ENCODE data around the gene STX7.

STX7 gene

DNA sequence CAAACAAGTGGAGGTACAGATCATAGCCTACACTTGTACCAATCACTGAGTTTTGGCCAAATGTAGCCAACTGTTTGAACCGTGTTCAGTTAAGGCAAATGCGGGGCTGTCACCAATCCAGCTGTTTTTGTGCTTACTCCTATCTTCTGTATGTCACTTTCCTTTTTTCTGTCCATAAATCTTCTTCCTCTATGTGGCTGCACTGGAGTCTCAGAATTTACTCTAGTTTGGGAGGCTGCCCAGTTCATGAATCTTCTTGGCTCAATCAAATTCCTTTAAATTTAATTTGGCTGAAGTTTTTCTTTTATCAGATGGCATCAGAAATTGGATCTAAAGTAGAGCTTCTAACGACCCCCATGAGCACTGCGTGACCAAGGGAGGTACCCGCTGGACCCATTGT, 11.7 kb upstream of the STX7 start:
- H3K4me3 ChIP-seq (ENCODE audit: low read depth, low read length), result no peak overlapping the region
- peaks cover 5% of the 10 kb centered on the region; the same call in 1 of the 2 replicates for H3K4me1 ChIP-seq (ENCODE audit: control insufficient read depth, insufficient read depth, low read length)
- TF ChIP-seq SETDB1 (IDR thresholded peaks at IDR 0.05; ENCODE audit: insufficient read length, low read length), result peak; percentile 13
- peak; percentile 98 for TF ChIP-seq ZNF549 (tag by site-specific recombination; IDR thresholded peaks at IDR 0.05)
- no peak for TF ChIP-seq MEIS1 (CRISPR knock-in tag; IDR thresholded peaks at IDR 0.05; ENCODE audit: borderline replicate concordance)
- H3K9me3 ChIP-seq (ENCODE audit: control insufficient read depth, insufficient read depth, low read depth, low read length), result no peaks in the 10 kb centered on the region
- H3K36me3 ChIP-seq (ENCODE audit: control insufficient read depth in 2 of 2, insufficient read depth in 1 of 2, low read length in 2 of 2), result no peaks in the 10 kb centered on the region
- ChIA-PET CTCF (interaction anchor here (0.6 to 3.5 kb wide), 7 partner anchors 16 to 1250 kb away, joined by 3 to 15 read pairs (median 3); no protein-coding TSS in a partner anchor), POLR2A (interaction anchor here (1.1 kb wide), 1 partner anchor 12 kb away, joined by 3 read pairs; the partner anchor contains the start of gene STX7)
- H3K27ac ChIP-seq (ENCODE audit: extremely low read depth, low read depth, low read length), result no peak overlapping the region

DNA sequence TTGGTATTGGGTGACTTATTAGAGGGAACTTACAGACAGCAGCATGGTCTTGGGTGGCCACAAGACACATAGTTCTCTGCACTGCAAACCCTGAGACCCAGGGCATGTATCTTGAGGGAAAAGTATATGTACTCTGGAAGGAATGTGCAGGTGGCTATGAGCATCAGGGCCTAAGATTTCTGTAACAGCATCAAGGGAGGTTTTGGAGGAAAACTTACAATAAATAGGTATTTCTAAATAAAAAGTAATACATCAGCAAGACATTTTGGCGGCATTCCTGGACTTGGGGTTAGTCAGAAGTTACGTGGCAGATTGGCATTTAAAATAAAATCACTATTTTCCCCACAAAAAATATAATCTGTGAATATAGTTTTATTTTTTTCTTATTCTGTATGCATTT, 8.0 kb upstream of the STX7 start:
- no peak overlapping the region for H3K4me3 ChIP-seq (ENCODE audit: low read depth, low read length)
- no peaks in the 10 kb centered on the region for H3K4me1 ChIP-seq (ENCODE audit: control insufficient read depth, insufficient read depth, low read length)
- no peaks in the 10 kb centered on the region for H3K9me3 ChIP-seq (ENCODE audit: control insufficient read depth, insufficient read depth, low read depth, low read length)
- H3K27ac ChIP-seq (ENCODE audit: extremely low read depth, low read depth, low read length), result no peak overlapping the region
- no peaks in the 10 kb centered on the region for H3K36me3 ChIP-seq (ENCODE audit: control insufficient read depth in 2 of 2, insufficient read depth in 1 of 2, low read length in 2 of 2)
- ChIA-PET CTCF (no interaction called here), POLR2A (no interaction called here)
- TF ChIP-seq ZNF174 (tag by site-specific recombination; IDR thresholded peaks at IDR 0.05), result no peak
- no peak for TF ChIP-seq ZNF777 (tag by site-specific recombination; IDR thresholded peaks at IDR 0.05; ENCODE audit: borderline replicate concordance)
- TF ChIP-seq ZBTB21 (tag by site-specific recombination; IDR thresholded peaks at IDR 0.05), result no peak
- no peak for TF ChIP-seq ZNF76 (tag by site-specific recombination; IDR thresholded peaks at IDR 0.05; ENCODE audit: borderline replicate concordance, low read depth)
- no peak for TF ChIP-seq ZNF530 (tag by site-specific recombination; IDR thresholded peaks at IDR 0.05; ENCODE audit: low read depth)
- no peak for TF ChIP-seq ZNF19 (tag by site-specific recombination; IDR thresholded peaks at IDR 0.05; ENCODE audit: low read depth)
- no peak for TF ChIP-seq SP7 (tag by site-specific recombination; IDR thresholded peaks at IDR 0.05)
- no peak for TF ChIP-seq ZNF510 (tag by site-specific recombination; IDR thresholded peaks at IDR 0.05; ENCODE audit: insufficient replicate concordance)
- no peak for TF ChIP-seq ZNF350 (tag by site-specific recombination; IDR thresholded peaks at IDR 0.05)
- TF ChIP-seq ZNF140 (tag by site-specific recombination; IDR thresholded peaks at IDR 0.05), result no peak
- no peak for TF ChIP-seq ZNF624 (tag by site-specific recombination; IDR thresholded peaks at IDR 0.05)

DNA sequence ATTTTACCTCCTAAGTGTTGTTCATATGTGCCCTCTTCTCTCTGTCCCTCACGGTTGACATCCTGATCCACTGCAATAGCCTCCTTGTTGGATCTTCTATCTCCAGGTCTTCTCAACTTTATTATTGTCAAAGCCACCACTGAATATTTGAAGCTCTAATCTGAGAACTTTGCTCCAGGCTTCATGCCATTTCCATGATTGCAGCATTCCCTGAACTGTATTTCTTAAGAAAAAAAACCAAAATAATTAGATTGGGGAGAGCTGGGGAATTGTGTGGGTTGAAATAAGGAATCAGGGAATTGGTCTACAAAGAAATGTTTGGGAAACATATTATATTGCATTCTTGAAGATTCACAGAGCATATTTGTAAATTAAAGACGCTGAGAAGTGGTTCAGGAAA, 2.5 kb upstream of the STX7 start:
- Histone ChIP-seq H3K36me3 (ENCODE audit: control insufficient read depth in 2 of 2, insufficient read depth in 1 of 2, low read length in 2 of 2) (no peaks in the 10 kb centered on the region), H3K4me3 (ENCODE audit: low read depth, low read length) (no peak overlapping the region), H3K27ac (ENCODE audit: extremely low read depth, low read depth, low read length) (no peak overlapping the region), H3K4me1 (ENCODE audit: control insufficient read depth, insufficient read depth, low read length) (peaks cover 5% of the 10 kb centered on the region), H3K9me3 (ENCODE audit: control insufficient read depth, insufficient read depth, low read depth, low read length) (no peaks in the 10 kb centered on the region)
- CTCF ChIA-PET, result interaction anchor here (1.0 to 1.6 kb wide), 3 partner anchors 15 to 236 kb away, joined by 3 to 14 read pairs (median 3); no protein-coding TSS in a partner anchor
- POLR2A ChIA-PET, result no interaction called here
- TF ChIP-seq ZNF768 (tag by site-specific recombination; IDR thresholded peaks at IDR 0.05) (no peak), ZNF341 (tag by site-specific recombination; IDR thresholded peaks at IDR 0.05; ENCODE audit: low read depth) (no peak), SCRT1 (tag by site-specific recombination; IDR thresholded peaks at IDR 0.05; ENCODE audit: borderline replicate concordance) (no peak), ZNF324 (tag by site-specific recombination; IDR thresholded peaks at IDR 0.05) (no peak), ZNF521 (tag by site-specific recombination; IDR thresholded peaks at IDR 0.05) (no peak), ZNF658 (tag by site-specific recombination; IDR thresholded peaks at IDR 0.05) (no peak), ZBTB7A (tag by site-specific recombination; IDR thresholded peaks at IDR 0.05; ENCODE audit: low read depth) (no peak), ZNF514 (tag by site-specific recombination; IDR thresholded peaks at IDR 0.05) (no peak), ZFP3 (tag by site-specific recombination; IDR thresholded peaks at IDR 0.05; ENCODE audit: low read depth) (no peak), ZNF791 (tag by site-specific recombination; IDR thresholded peaks at IDR 0.05) (no peak), ZNF776 (tag by site-specific recombination; IDR thresholded peaks at IDR 0.05; ENCODE audit: borderline replicate concordance) (no peak), ZNF777 (tag by site-specific recombination; IDR thresholded peaks at IDR 0.05; ENCODE audit: borderline replicate concordance) (no peak), ZNF561 (tag by site-specific recombination; IDR thresholded peaks at IDR 0.05; ENCODE audit: borderline replicate concordance) (no peak), WT1 (tag by site-specific recombination; IDR thresholded peaks at IDR 0.05) (no peak)
- TF ChIP-seq, protein P1, sequence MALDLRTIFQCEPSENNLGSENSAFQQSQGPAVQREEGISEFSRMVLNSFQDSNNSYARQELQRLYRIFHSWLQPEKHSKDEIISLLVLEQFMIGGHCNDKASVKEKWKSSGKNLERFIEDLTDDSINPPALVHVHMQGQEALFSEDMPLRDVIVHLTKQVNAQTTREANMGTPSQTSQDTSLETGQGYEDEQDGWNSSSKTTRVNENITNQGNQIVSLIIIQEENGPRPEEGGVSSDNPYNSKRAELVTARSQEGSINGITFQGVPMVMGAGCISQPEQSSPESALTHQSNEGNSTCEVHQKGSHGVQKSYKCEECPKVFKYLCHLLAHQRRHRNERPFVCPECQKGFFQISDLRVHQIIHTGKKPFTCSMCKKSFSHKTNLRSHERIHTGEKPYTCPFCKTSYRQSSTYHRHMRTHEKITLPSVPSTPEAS (tag by site-specific recombination; IDR thresholded peaks at IDR 0.05), result no peak
- TF ChIP-seq, protein P2, sequence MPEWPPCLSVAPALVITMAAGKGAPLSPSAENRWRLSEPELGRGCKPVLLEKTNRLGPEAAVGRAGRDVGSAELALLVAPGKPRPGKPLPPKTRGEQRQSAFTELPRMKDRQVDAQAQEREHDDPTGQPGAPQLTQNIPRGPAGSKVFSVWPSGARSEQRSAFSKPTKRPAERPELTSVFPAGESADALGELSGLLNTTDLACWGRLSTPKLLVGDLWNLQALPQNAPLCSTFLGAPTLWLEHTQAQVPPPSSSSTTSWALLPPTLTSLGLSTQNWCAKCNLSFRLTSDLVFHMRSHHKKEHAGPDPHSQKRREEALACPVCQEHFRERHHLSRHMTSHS (tag by site-specific recombination; IDR thresholded peaks at IDR 0.05), result no peak
